Liver (tissue), 5 donors: ENCODE data around the gene REEP3. TPM values are rescaled to one million over a fixed set of nuclear protein-coding genes. Genes with fewer than 3 reads are reported as not detected.

Source experiments
- polyA plus RNA-seq, 2 donors: library from polyadenylated mRNA; stranded (reverse) in 1 of 2; unstranded in 1 of 2; fragments of 200-250 nt in 1 of 2; fragments of >200 nt in 1 of 2; fragmentation: Nextera tagmentation in 1 of 2; extraction: Ambion mirVana in 1 of 2; gene quantifications; one replicate each; pipeline versions ENCODE4 v1.2.1 to v1.2.3, GENCODE V29; 2013 to 2015
- small RNA-seq: library from RNA; depleted of rRNA; stranded (forward); fragments of <200 nt; gene quantifications from one replicate; pipeline ENCODE3, GENCODE V24; 2014
- total RNA-seq, 2 donors: library from RNA; depleted of rRNA; stranded (reverse); fragments of >200 nt; gene quantifications; one replicate each; pipeline ENCODE4 v1.2.3, GENCODE V29; 2014
- donor health status: healthy.
- donor health status: healthy.
- donor health status: healthy.

Gene REEP3
- total and polyA plus RNA-seq, 4 donors, result 7.9 to 26.9 (median 18.2) TPM

Small RNAs within 50 kb of the gene (small RNA-seq; reads per million reads assigned to genes)
- not detected for gene AC022022.1

Other genes with a start within 250 kb of the REEP3 start
- 10 to 100 TPM; 72.0 to 93.1 TPM for gene JMJD1C, start 55.4 kb upstream of the REEP3 start, total RNA-seq
- 10 to 100 TPM; 11.0 to 39.9 TPM for gene JMJD1C, start 55.4 kb upstream of the REEP3 start, polyA plus RNA-seq